ENCODE data around the gene ASTN1.

ASTN1 gene

GRCh38 chr1:176879784-176880620 lies 284.5 kb downstream of the ASTN1 start:
- no peak for DNase-seq (ENCODE audit: low read depth in 2 of 2)

GRCh38 chr1:176878750-176879536 lies 285.6 kb downstream of the ASTN1 start:
- DNase-seq (ENCODE audit: low read depth in 2 of 2) = no peak

GRCh38 chr1:176877557-176877956 lies 287.0 kb downstream of the ASTN1 start:
- DNase-seq (ENCODE audit: low read depth in 2 of 2) = no peak

GRCh38 chr1:176876966-176877515 lies 287.5 kb downstream of the ASTN1 start:
- no peak for DNase-seq (ENCODE audit: low read depth in 2 of 2)

GRCh38 chr1:176869577-176869976 lies 294.9 kb downstream of the ASTN1 start:
- no peak for DNase-seq (ENCODE audit: low read depth in 2 of 2)

GRCh38 chr1:176866011-176866714 lies 298.3 kb downstream of the ASTN1 start:
- DNase-seq (ENCODE audit: low read depth in 2 of 2) = no peak

- no peak for DNase-seq (ENCODE audit: low read depth in 2 of 2)
These were observed 300.3 kb downstream of the ASTN1 start for GRCh38 chr1:176864211-176864610.

- no peak for DNase-seq (ENCODE audit: low read depth in 2 of 2)
These were observed 300.9 kb downstream of the ASTN1 start for GRCh38 chr1:176863613-176864012.

- DNase-seq (ENCODE audit: low read depth in 2 of 2) = no peak
These were observed 306.0 kb downstream of the ASTN1 start for GRCh38 chr1:176858433-176858916.

GRCh38 chr1:176857632-176858031 lies 306.9 kb downstream of the ASTN1 start:
- no peak for DNase-seq (ENCODE audit: low read depth in 2 of 2)

- no peak for DNase-seq (ENCODE audit: low read depth in 2 of 2)
These were observed 309.5 kb downstream of the ASTN1 start for GRCh38 chr1:176854758-176855745.

GRCh38 chr1:176854121-176854520 lies 310.4 kb downstream of the ASTN1 start:
- DNase-seq (ENCODE audit: low read depth in 2 of 2) = no peak

- DNase-seq (ENCODE audit: low read depth in 2 of 2) = no peak
These were observed 311.0 kb downstream of the ASTN1 start for GRCh38 chr1:176853503-176853902.

- DNase-seq (ENCODE audit: low read depth in 2 of 2) = no peak
These were observed 312.4 kb downstream of the ASTN1 start for GRCh38 chr1:176852124-176852523.

- no peak for DNase-seq (ENCODE audit: low read depth in 2 of 2)
These were observed 313.6 kb downstream of the ASTN1 start for GRCh38 chr1:176850871-176851270.

- no peak for DNase-seq (ENCODE audit: low read depth in 2 of 2)
These were observed 315.2 kb downstream of the ASTN1 start for GRCh38 chr1:176849281-176849680.

- DNase-seq (ENCODE audit: low read depth in 2 of 2) = no peak
These were observed 317.5 kb downstream of the ASTN1 start for GRCh38 chr1:176847052-176847451.

- DNase-seq (ENCODE audit: low read depth in 2 of 2) = no peak
These were observed 320.9 kb downstream of the ASTN1 start for GRCh38 chr1:176843352-176844297.

GRCh38 chr1:176841238-176841637 lies 323.3 kb downstream of the ASTN1 start:
- DNase-seq (ENCODE audit: low read depth in 2 of 2) = no peak

Measured in stimulated activated CD8-positive, alpha-beta memory T cell treated with anti-CD3 and anti-CD28 coated beads, Interleukin-15, amount 100 ng/mL, for 48 hours (primary cell).